Fibroblast of the aortic adventitia (primary cell): ENCODE results near the gene HMOX1. TPM values are rescaled to one million over a fixed set of nuclear protein-coding genes. Genes with fewer than 3 reads are reported as not detected.

Experiments
- DNase-seq: peaks from one replicate; pipeline ENCODE4 v3.0.0-alpha.2; 2010; ENCODE audit warnings: low read depth
- H3K4me3 ChIP-seq: 2 replicates; pipeline ENCODE4 v1.5.1; 2011; ENCODE audit warnings: low read depth, mild to moderate bottlenecking, control low read depth, low read length, moderate library complexity
- total RNA-seq: library from RNA; depleted of rRNA; stranded (reverse); fragments of >200 nt; gene quantifications from 2 replicates; pipeline ENCODE4 v1.2.3, GENCODE V29; 2012; ENCODE audit warnings: low replicate concordance
- TF ChIP-seq, protein P1 (sequence below): IDR thresholded peaks from 2 replicates; pipeline ENCODE4 v1.5.1; 2011; ENCODE audit warnings: mild to moderate bottlenecking, low read length, control low read depth, inconsistent platforms; ENCODE audit not compliant: insufficient read depth

HMOX1 gene
- total RNA-seq, 1 donor: 59.2 TPM

GRCh38 chr22:35373781-35374180, 7.1 kb upstream of the HMOX1 start:
- DNase-seq: no peak
- no peak overlapping the region for H3K4me3 ChIP-seq
- TF ChIP-seq, protein P1, sequence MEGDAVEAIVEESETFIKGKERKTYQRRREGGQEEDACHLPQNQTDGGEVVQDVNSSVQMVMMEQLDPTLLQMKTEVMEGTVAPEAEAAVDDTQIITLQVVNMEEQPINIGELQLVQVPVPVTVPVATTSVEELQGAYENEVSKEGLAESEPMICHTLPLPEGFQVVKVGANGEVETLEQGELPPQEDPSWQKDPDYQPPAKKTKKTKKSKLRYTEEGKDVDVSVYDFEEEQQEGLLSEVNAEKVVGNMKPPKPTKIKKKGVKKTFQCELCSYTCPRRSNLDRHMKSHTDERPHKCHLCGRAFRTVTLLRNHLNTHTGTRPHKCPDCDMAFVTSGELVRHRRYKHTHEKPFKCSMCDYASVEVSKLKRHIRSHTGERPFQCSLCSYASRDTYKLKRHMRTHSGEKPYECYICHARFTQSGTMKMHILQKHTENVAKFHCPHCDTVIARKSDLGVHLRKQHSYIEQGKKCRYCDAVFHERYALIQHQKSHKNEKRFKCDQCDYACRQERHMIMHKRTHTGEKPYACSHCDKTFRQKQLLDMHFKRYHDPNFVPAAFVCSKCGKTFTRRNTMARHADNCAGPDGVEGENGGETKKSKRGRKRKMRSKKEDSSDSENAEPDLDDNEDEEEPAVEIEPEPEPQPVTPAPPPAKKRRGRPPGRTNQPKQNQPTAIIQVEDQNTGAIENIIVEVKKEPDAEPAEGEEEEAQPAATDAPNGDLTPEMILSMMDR: no peak

DNA sequence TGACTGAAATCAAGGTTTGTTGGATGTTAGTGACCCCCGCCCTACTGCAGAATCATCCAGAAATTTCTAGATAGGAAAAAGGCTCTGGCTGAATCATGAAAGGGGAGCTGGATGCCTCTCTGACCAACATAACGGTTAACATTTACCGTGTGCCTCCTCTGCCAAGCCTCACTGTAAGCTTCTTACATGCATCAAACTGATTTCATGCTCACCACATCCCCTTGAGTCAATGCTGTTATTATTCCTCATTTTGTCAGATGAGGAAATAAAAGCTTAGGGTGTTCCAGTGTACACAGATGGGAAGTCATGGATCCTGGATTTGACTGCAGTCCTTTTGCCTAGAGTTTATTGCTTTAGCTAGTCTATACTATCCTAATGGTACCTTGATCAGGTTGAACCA, 5.9 kb upstream of the HMOX1 start:
- TF ChIP-seq, protein P1: no peak
- peak; percentile 70 for DNase-seq
- no peak overlapping the region for H3K4me3 ChIP-seq

GRCh38 chr22:35375526-35375925, 5.4 kb upstream of the HMOX1 start:
- DNase-seq: peak; percentile 29
- no peak overlapping the region for H3K4me3 ChIP-seq
- TF ChIP-seq, protein P1: no peak

GRCh38 chr22:35376728-35377472, 4.0 kb upstream of the HMOX1 start:
- no peak overlapping the region for H3K4me3 ChIP-seq
- TF ChIP-seq, protein P1: no peak
- DNase-seq: peak; percentile 99

DNA sequence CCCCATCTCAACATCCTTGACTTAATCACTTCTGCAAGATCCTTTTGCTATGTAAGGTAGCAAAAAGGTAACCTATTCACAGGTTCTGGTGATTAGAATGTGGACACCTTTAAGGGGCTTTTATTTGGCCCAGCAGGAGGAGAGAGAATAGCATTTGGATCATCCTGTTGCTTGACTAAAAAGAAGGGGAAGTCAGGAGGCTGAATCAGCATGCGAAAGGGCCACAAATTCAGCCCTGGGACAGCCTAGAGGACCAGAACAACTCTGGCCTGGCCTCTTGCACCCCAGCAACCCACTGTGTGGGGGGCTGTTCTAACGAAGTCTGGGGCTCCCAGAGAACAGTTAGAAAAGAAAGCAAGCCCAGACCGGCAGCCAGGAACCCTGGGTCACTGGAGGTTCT, 3.2 kb upstream of the HMOX1 start:
- TF ChIP-seq, protein P1: no peak
- no peak for DNase-seq
- no peak overlapping the region for H3K4me3 ChIP-seq

GRCh38 chr22:35378621-35379020, 2.3 kb upstream of the HMOX1 start:
- no peak overlapping the region for H3K4me3 ChIP-seq
- no peak for DNase-seq
- TF ChIP-seq, protein P1: no peak
